ENCODE data around the gene PLAA.

DNA sequence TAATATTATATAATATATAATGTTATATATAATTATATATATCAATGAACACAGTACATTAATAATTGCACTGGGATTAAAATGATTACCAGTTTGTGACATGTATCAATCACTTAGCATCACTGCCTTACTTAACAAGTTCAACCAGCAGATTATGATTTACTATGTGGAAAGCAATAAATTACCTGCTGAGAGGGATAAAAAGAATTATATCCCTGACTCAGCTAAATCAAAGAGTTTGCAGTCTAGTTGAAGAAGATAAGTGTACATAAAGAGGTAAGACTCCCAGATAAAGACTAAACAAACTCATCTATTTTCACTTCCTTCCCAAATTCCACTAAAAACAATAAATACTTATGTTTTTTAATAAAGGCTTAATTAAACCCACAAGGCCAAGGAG lies 11.2 kb downstream of the PLAA start:
- no peak for TF ChIP-seq ZNF561 (tag by site-specific recombination; IDR thresholded peaks at IDR 0.05; ENCODE audit: borderline replicate concordance)
- TF ChIP-seq, protein P1, sequence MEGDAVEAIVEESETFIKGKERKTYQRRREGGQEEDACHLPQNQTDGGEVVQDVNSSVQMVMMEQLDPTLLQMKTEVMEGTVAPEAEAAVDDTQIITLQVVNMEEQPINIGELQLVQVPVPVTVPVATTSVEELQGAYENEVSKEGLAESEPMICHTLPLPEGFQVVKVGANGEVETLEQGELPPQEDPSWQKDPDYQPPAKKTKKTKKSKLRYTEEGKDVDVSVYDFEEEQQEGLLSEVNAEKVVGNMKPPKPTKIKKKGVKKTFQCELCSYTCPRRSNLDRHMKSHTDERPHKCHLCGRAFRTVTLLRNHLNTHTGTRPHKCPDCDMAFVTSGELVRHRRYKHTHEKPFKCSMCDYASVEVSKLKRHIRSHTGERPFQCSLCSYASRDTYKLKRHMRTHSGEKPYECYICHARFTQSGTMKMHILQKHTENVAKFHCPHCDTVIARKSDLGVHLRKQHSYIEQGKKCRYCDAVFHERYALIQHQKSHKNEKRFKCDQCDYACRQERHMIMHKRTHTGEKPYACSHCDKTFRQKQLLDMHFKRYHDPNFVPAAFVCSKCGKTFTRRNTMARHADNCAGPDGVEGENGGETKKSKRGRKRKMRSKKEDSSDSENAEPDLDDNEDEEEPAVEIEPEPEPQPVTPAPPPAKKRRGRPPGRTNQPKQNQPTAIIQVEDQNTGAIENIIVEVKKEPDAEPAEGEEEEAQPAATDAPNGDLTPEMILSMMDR (tag by site-specific recombination; IDR thresholded peaks at IDR 0.05) = no peak
- no peak for TF ChIP-seq ZNF433 (tag by site-specific recombination; IDR thresholded peaks at IDR 0.05; ENCODE audit: low read depth)
- TF ChIP-seq HOXC10 (CRISPR knock-in tag; IDR thresholded peaks at IDR 0.05) = no peak
- no peak for TF ChIP-seq ZNF843 (tag by site-specific recombination; IDR thresholded peaks at IDR 0.05)
- TF ChIP-seq, protein P2, sequence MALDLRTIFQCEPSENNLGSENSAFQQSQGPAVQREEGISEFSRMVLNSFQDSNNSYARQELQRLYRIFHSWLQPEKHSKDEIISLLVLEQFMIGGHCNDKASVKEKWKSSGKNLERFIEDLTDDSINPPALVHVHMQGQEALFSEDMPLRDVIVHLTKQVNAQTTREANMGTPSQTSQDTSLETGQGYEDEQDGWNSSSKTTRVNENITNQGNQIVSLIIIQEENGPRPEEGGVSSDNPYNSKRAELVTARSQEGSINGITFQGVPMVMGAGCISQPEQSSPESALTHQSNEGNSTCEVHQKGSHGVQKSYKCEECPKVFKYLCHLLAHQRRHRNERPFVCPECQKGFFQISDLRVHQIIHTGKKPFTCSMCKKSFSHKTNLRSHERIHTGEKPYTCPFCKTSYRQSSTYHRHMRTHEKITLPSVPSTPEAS (tag by site-specific recombination; IDR thresholded peaks at IDR 0.05) = no peak
- TF ChIP-seq SP2 (tag by site-specific recombination; IDR thresholded peaks at IDR 0.05) = no peak
- no peak for TF ChIP-seq ATF2 (tag by site-specific recombination; IDR thresholded peaks at IDR 0.05; ENCODE audit: low read depth)
- no peak for TF ChIP-seq ZNF121 (tag by site-specific recombination; IDR thresholded peaks at IDR 0.05)
